HL-60/S4 (cell line): ENCODE data around the gene ZNF420.

Source experiments
- in situ Hi-C: fragments of 300-500 bp; cut with MboI; formaldehyde crosslinking; loops from 2 replicates; pipeline ENCODE4 v1.14.3; 2022; ENCODE audit warnings: low sequenced_read_pairs

The ZNF420 gene

GRCh38 chr19:37136111-37136510 lies 57.9 kb downstream of the ZNF420 start:
- in situ Hi-C loops = no loop called here

- in situ Hi-C loops = no loop called here
These were observed 70.0 kb downstream of the ZNF420 start for GRCh38 chr19:37148214-37148613.

- in situ Hi-C loops = no loop called here
These were observed 81.9 kb downstream of the ZNF420 start for GRCh38 chr19:37160153-37160552.

GRCh38 chr19:37165635-37166034 lies 87.4 kb downstream of the ZNF420 start:
- in situ Hi-C loops = no loop called here

- in situ Hi-C loops = no loop called here
These were observed 94.4 kb downstream of the ZNF420 start, which contains the start of gene ZNF585A for GRCh38 chr19:37172368-37173366. Gene ZNF585A, minus strand, starts transcription at chr19:37172695. Its CDS starts 2,785 bp downstream, at chr19:37169910.
